Esophagus squamous epithelium (tissue), 4 donors: ENCODE data around the gene PKIG.

Experiments used
- POLR2A ChIP-seq, 4 donors: fragments of 450-650 bp; IDR thresholded peaks; one replicate each; pipeline ENCODE4 v1.6.1; 2017; ENCODE audit warnings: antibody characterized with exemption in 4 of 4, mild to moderate bottlenecking in 4 of 4, moderate library complexity in 3 of 4
- TF ChIP-seq, protein P1 (sequence below), 6 experiments: fragments of 450-650 bp in 4 of 6; fragments of 200-600 bp in 2 of 6; sonication (generic) in 2 of 6; IDR thresholded peaks; one replicate each; pipeline ENCODE4 v1.5.1; 2016 to 2019; ENCODE audit warnings: antibody characterized with exemption in 6 of 6, mild to moderate bottlenecking in 4 of 6, moderate library complexity in 4 of 6

GRCh38 chr20:44629017-44629385, 46.6 kb downstream of the PKIG start:
- TF ChIP-seq, protein P1, sequence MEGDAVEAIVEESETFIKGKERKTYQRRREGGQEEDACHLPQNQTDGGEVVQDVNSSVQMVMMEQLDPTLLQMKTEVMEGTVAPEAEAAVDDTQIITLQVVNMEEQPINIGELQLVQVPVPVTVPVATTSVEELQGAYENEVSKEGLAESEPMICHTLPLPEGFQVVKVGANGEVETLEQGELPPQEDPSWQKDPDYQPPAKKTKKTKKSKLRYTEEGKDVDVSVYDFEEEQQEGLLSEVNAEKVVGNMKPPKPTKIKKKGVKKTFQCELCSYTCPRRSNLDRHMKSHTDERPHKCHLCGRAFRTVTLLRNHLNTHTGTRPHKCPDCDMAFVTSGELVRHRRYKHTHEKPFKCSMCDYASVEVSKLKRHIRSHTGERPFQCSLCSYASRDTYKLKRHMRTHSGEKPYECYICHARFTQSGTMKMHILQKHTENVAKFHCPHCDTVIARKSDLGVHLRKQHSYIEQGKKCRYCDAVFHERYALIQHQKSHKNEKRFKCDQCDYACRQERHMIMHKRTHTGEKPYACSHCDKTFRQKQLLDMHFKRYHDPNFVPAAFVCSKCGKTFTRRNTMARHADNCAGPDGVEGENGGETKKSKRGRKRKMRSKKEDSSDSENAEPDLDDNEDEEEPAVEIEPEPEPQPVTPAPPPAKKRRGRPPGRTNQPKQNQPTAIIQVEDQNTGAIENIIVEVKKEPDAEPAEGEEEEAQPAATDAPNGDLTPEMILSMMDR (IDR thresholded peaks at IDR 0.05), result no peak
- no peak for TF ChIP-seq POLR2A (IDR thresholded peaks at IDR 0.05)
